Femur (tissue), 1 donor: ENCODE results near the gene MZT2A.
"Not testable (repeated sequence)": the region's sequence is repeated elsewhere in the genome, so short reads cannot be mapped to it uniquely, and the experiment has no call there.

Experiments
- DNase-seq: peaks from one replicate; pipeline ENCODE4 v3.0.0-alpha.2; 2017

Gene MZT2A

DNA sequence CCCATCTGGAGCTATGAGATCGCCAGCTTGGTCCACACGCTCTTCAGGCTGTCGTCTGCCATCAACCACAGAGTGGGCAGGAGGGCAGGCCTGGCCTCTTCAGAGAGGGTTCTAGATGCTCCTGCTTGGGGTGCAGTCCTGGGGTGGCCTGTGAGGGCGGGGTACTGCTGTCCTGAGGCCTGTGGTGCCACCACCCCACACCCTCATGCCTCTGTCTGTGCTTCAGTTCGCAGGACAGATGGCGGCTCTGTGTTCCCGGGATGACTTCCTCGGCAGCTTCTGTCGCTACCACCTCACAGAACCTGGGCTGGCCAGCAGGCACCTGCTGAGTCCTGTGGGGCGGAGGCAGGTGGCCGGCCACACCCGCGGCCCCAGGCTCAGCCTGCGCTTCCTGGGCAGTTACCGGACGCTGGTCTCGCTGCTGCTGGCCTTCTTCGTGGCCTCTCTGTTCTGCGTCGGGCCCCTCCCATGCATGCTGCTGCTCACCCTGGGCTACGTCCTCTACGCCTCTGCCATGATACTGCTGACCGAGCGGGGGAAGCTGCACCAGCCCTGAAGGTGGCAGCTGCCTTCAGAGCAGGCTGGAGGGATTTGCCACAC lies 27.8 kb upstream of the MZT2A start:
- DNase-seq = not testable (repeated sequence)

DNA sequence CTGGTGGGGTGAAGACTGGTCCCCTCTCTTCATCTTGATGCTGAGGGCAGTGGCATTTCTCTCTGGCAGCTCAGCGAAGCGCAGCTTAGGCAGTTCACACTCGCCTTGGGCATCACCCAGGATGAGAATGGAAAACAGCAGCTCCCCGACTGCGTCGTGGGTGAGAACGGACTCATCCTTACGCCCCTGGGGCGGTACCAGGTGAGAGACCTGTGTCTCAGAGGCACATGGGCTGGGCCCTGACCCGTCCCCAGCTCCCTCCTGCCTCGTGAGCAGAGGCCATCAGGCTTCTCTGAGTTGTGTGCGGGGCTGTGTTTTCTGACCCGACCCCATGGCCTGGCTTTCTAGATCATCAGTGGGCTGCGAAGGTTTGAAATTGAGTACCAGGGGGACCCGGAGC lies 27.3 kb upstream of the MZT2A start:
- DNase-seq = no peak

DNA sequence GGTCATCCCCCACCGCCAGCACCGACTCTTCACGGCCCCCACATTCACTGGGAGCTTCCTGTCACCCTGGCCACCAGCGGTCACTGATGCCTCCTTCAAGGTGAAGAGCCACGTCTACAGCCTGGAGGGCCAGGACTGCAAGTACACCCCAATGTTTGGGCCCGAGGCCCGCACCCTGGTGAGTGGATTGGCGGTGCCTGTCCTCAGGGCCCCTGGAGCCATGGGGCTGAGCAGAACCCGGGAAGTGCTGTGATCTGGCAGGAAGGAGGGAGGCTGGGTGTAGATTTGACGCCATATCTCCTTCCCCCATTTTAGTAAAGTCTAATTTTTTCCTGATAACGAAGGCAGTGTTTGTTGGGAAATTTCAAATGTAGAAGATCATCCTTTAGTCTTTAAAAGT lies 26.3 kb upstream of the MZT2A start:
- DNase-seq = not testable (repeated sequence)

GRCh38 chr2:131517856-131518255 lies 25.7 kb upstream of the MZT2A start:
- DNase-seq = not testable (repeated sequence)

DNA sequence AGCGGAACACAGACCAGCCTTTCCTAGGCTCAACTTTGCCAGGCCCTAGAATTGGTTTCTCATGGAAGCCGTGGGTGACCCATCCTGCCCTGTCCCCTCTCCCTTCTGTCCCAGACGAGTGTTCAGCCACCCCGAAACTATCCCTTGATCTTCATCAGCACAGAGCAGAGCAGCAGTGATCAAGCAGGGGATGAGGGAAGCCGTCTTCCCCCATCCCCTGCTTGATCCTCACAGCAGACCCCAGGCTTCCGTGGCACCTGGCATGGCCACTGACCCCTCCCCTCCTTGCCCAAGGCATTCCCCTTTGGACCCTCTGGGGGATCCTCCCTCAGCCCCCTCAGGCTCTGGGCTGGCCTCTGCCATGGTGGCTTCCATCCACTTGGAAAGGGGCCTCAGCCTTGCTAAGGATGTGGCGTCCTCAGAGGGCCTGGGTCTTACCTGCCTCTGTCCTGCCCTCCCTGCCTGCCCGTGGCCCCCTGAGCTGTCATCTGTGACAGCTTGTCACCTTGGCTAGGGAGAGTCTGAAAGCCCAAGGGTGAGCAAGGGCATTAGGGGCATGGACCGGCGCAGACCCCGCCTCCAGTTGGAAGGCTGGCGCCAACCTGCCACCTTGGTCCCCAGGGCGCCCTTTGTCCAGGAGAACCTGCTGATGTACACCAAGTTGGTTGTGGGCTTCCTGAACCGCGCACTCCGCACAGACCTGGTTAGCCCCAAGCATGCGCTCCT lies 25.1 kb upstream of the MZT2A start:
- DNase-seq = no peak

GRCh38 chr2:131516621-131517020 lies 24.4 kb upstream of the MZT2A start:
- DNase-seq = not testable (repeated sequence)

DNA sequence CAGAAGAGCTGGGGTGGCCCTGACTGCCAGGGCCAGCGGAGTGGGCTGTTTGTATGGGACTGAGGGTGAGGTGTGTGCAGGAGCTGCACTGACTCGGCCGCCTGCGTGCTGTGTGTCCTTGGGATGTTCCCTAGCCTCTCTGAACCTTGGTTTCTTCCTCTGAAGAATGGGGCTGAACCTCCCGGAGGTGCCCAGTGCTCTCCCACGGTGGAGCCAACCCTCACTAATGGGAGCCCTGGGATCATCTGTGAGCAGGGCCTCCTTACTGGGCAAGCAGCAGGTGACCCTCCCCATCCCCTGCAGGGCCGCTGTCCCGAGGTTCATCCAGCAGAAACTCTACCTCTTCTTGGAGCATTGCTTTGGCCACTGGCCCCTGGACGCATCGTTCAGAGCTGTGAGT lies 23.8 kb upstream of the MZT2A start:
- DNase-seq = no peak

DNA sequence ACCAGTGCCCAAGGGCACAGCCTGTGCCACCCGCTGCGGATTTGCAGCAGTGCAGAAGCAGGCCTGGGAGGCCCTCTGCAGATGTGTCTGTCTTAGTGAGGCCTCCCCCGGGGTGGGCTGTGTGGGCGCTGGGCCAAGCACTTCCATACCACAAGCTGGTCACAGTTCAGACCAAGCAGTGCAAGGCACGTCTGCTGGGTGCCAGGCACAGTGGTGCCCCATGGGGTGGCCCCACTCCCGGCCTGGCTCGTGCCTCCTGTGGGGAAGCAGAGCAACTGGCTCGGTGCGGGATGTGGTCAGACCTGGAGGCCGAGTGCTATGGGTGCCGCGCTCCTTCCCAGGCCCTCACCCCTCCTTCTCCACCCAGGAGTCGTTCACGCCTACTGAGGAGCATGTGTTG lies 23.0 kb upstream of the MZT2A start:
- not testable (repeated sequence) for DNase-seq

DNA sequence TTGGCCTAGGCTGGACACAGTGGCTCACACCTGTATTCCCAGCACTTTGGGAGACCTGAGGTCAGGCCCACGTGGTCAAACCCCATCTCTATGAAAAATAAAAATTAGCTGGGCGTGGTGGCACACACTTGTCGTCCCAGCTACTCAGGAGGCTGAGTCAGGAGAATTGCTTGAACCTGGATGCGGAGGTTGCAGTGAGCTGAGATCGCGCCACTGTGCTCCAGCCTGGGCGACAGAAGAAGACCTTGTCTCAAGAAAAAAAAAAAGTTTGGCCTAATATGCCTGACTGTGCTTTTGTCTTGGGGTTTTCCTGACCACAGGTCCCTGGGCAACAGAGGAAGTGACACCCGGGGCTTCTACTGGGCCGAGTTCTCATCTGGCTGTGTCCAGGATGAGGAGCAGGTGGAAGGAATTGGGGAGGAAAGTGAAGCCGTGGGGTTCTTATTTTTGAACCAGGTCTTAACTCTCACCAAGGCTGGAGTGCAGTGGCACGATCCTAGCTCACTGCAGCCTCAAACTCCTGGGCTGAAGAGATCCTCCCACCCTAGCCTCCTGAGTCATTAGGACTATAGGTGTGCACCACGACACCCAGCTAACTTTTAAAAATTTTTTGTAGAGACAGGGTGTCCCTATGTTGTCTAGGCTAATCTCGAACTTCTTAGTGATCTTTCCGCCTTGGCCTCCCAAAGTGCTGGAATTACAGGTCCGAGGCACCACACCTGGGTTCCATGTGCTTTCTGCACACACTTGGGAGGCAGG lies 22.4 kb upstream of the MZT2A start:
- not testable (repeated sequence) for DNase-seq

DNA sequence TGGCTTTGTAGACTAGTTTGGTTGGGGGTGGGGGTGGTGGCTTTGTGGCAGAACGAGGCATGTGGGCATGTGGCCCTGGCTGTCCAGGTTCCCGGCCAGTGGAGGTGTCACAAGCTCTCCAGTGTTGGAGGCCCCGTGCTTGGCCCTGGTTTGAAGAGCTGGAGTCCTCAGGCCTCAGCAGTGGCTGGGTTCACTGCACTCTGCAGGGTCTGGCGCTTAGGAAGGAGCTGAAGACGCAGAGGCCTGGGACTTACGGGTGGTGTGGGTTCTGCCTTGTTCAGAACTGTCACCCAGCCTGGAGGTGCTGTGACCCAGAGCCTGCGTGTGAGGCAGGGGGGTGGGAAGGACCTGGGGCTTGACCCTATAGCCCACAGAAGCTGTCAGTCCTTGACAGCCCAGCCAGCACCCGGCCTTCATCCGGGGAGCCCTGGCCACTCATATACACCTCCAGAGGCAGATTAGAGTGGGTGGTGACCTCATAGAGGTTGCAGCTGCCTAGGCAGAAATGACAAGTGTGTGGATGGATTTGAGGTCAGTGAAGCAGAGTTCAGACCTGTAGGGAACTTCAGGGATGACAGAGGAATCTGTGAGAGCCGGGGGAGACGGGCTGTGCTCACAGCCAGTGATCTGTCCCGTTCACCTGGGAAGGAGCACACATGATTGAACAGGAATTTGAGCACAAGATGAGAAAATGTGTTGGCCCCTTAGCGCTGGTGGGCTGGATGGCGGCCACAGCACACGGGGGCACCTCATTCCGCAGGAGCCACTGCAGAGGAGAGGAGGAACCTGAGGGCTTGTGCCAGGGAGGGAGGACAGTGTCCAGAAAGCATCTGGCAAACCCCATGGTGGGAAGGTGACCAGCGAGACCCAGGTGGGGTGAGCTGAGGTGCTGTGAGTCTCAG lies 20.0 kb upstream of the MZT2A start:
- not testable (repeated sequence) for DNase-seq

- not testable (repeated sequence) for DNase-seq
Observed at GRCh38 chr2:131511291-131511968, 19.2 kb upstream of the MZT2A start.

DNA sequence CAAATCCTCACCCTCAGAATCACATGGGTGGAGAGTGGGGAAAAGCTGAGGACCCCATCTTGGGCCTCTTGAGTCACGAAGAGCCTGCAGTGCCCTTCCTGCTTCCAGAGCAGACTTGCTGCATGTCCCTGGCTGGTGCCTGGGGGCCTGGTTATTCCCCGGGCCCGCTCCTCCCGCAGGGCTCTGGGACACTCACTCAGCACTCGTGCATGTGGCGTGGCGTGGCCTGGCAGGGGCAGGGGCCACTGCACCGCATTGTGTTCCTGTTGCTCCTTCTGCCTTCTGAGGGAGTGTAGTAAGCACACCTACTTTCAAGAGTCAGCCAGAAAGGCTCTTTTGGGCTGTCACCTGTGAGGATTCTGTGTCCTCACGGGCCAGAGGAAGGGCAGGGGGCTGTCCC lies 17.4 kb upstream of the MZT2A start:
- no peak for DNase-seq

- DNase-seq = not testable (repeated sequence)
Observed at GRCh38 chr2:131504082-131504750, 12.0 kb upstream of the MZT2A start.

- DNase-seq = not testable (repeated sequence)
Observed at GRCh38 chr2:131503587-131503986, 11.4 kb upstream of the MZT2A start.

GRCh38 chr2:131498321-131498973 lies 6.2 kb upstream of the MZT2A start:
- not testable (repeated sequence) for DNase-seq

GRCh38 chr2:131495506-131495905 lies 3.3 kb upstream of the MZT2A start:
- DNase-seq = not testable (repeated sequence)

GRCh38 chr2:131493199-131493968 lies 1.2 kb upstream of the MZT2A start:
- no peak for DNase-seq

GRCh38 chr2:131492418-131493198 lies 411 bp upstream of the MZT2A start:
- peak; percentile 95 for DNase-seq

GRCh38 chr2:131491469-131491836 lies 744 bp downstream of the MZT2A start:
- not testable (repeated sequence) for DNase-seq
